GM18499 (cell line): ENCODE measurements around the gene LGR4.

ENCODE experiments used
- ATAC-seq: cut with Tn5 transposase; IDR thresholded peaks from one replicate; pipeline ENCODE4 v1.9.1; 2021; ENCODE audit warnings: moderate number of reproducible peaks; ENCODE audit not compliant: insufficient read depth, unreplicated experiment

The LGR4 gene

DNA sequence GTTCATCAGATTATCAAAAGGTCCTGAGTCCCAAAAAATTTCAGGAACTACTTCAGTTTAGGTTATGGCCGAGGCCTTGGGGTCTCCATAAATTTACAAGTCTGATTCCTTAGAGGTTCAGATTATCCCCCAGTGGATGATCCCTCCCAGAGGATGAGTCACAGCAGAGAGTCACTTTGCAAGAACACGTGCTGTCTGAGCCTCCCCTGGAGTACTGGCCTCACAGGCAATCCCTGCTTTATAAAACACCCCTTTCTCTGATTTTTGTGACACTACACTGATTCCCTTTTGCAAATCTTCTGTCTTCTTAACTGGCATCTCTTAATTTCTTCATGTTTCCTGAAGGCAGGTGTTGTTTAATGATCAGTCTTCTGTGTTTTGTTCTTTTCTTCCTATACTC lies 154.8 kb downstream of the LGR4 start:
- ATAC-seq = no peak
